DND-41 (cell line): Measurements from ENCODE around the gene BAIAP2L2.
A peak's percentile ranks its signal among the peaks of the same experiment; 100 is the strongest.

Source experiments
- ATAC-seq: fragments of 200-7000 bp; cut with Tn5 transposase; 3 replicates; pipeline ENCODE4 v1.9.1; 2021; ENCODE audit warnings: low read depth; ENCODE audit not compliant: insufficient read depth
- DNase-seq: peaks from one replicate; pipeline ENCODE4 v3.0.0-alpha.2; 2020
- H2AFZ ChIP-seq: 2 replicates; pipeline ENCODE4 v1.6.0; 2012; ENCODE audit warnings: low read depth, low read length
- H3K27ac ChIP-seq: 2 replicates; pipeline ENCODE4 v1.5.1; 2012; ENCODE audit warnings: low read length, inconsistent platforms
- H3K27me3 ChIP-seq: fragments of 200-600 bp; sonication (generic); 2 replicates; pipeline ENCODE4 v1.6.0; 2012; ENCODE audit warnings: low read length, mild to moderate bottlenecking, inconsistent platforms; ENCODE audit not compliant: insufficient read depth, poor library complexity
- H3K36me3 ChIP-seq: 2 replicates; pipeline ENCODE4 v1.5.1; 2012; ENCODE audit warnings: low read length, inconsistent platforms; ENCODE audit not compliant: insufficient read depth
- H3K4me1 ChIP-seq: 2 replicates; pipeline ENCODE4 v1.5.1; 2012; ENCODE audit warnings: mild to moderate bottlenecking, low read length; ENCODE audit not compliant: insufficient read depth
- H3K4me2 ChIP-seq: 2 replicates; pipeline ENCODE4 v1.6.0; 2012; ENCODE audit warnings: mild to moderate bottlenecking, moderate library complexity, low read length, inconsistent platforms; ENCODE audit not compliant: insufficient read depth
- H3K4me3 ChIP-seq, 2 experiments: fragments of 200-600 bp in 1 of 2; shearing (Covaris generic) in 1 of 2; 2 replicates each; pipeline ENCODE4 v1.5.1; 2012 to 2016; ENCODE audit warnings: inconsistent platforms in 2 of 2, low read length in 2 of 2, mild to moderate bottlenecking in 2 of 2, low read depth in 1 of 2, moderate library complexity in 1 of 2
- H3K79me2 ChIP-seq: 2 replicates; pipeline ENCODE4 v1.6.0; 2012; ENCODE audit warnings: low read length, inconsistent platforms; ENCODE audit not compliant: insufficient read depth
- H3K9ac ChIP-seq: 2 replicates; pipeline ENCODE4 v1.6.0; 2012; ENCODE audit warnings: low read depth, mild to moderate bottlenecking, inconsistent platforms, low read length, moderate library complexity
- H3K9me3 ChIP-seq: 2 replicates; pipeline ENCODE4 v1.5.1; 2012; ENCODE audit warnings: low read length, moderate library complexity, mild to moderate bottlenecking, inconsistent platforms; ENCODE audit not compliant: insufficient read depth, severe bottlenecking
- H4K20me1 ChIP-seq: 2 replicates; pipeline ENCODE4 v1.6.0; 2012; ENCODE audit warnings: low read length; ENCODE audit not compliant: insufficient read depth
- EZH2 ChIP-seq: IDR thresholded peaks from 3 replicates; pipeline ENCODE4 v1.6.1; 2012; ENCODE audit warnings: borderline replicate concordance, low read depth, mild to moderate bottlenecking, moderate library complexity, low read length, inconsistent platforms; ENCODE audit not compliant: severe bottlenecking
- TF ChIP-seq, protein P1 (sequence below): IDR thresholded peaks from 2 replicates; pipeline ENCODE4 v1.5.1; 2012; ENCODE audit warnings: borderline replicate concordance, low read length, moderate library complexity, mild to moderate bottlenecking; ENCODE audit not compliant: poor library complexity, severe bottlenecking; ENCODE audit errors: extremely low read depth

The BAIAP2L2 gene

DNA sequence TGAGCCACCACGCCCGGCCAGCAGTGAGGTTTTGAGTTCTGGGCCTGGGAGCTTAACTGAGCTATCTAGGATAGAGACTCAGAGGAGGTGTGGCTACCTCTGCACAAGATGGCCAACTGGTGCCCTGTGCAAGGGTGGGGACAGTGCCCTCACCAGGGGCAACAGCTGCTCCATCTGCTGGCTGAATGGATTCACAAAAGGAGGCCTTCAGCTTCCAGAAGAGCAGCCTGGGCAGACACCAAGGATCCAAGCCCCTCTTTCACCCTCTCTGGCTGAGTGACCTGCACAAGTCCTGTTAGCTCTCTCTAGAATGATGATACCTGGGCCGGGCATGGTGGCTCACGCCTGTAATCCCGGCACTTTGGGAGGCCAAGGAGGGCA, 33.5 kb upstream of the BAIAP2L2 start:
- TF ChIP-seq, protein P1, sequence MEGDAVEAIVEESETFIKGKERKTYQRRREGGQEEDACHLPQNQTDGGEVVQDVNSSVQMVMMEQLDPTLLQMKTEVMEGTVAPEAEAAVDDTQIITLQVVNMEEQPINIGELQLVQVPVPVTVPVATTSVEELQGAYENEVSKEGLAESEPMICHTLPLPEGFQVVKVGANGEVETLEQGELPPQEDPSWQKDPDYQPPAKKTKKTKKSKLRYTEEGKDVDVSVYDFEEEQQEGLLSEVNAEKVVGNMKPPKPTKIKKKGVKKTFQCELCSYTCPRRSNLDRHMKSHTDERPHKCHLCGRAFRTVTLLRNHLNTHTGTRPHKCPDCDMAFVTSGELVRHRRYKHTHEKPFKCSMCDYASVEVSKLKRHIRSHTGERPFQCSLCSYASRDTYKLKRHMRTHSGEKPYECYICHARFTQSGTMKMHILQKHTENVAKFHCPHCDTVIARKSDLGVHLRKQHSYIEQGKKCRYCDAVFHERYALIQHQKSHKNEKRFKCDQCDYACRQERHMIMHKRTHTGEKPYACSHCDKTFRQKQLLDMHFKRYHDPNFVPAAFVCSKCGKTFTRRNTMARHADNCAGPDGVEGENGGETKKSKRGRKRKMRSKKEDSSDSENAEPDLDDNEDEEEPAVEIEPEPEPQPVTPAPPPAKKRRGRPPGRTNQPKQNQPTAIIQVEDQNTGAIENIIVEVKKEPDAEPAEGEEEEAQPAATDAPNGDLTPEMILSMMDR, result peak; percentile 18
- TF ChIP-seq EZH2, result no peak
- no peak overlapping the region for H3K9ac ChIP-seq
- DNase-seq, result no peak

DNA sequence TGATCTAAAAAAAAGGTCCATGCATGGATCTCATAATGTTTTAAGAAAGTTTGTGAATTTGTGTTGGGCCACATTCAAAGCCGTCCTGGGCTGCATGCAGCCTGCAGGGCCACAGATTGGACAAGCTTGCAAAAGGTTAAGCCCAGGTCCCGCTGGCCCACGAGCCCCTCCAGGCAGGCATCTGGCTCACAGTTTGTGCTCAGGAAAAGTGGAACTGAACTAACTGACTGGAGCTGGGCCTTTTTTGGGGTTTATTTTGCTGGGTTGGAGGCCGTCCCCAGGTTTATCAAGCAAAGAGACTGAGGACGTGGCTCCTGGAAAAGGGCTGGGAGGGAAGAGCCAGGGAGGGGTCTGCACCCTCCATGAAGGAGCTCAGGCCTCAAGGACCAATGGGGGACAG, 32.1 kb upstream of the BAIAP2L2 start:
- Histone ChIP-seq H3K27ac (no peak overlapping the region), H3K4me1 (no peaks in the 10 kb centered on the region), H3K36me3 (peaks cover 59% of the 10 kb centered on the region), H4K20me1 (no peaks in the 10 kb centered on the region), H3K79me2 (no peaks in the 10 kb centered on the region), H2AFZ (no peak overlapping the region), H3K9me3 (no peaks in the 10 kb centered on the region), H3K4me3 (no peak overlapping the region), H3K9ac (no peak overlapping the region), H3K4me2 (no peak overlapping the region), H3K27me3 (no peaks in the 10 kb centered on the region)
- TF ChIP-seq, protein P1, result no peak
- TF ChIP-seq EZH2, result no peak
- no peak for ATAC-seq
- no peak for DNase-seq

More for the DNA sequence above, 33.5 kb upstream of the BAIAP2L2 start:
- H4K20me1 ChIP-seq, result no peaks in the 10 kb centered on the region
- H3K4me2 ChIP-seq, result no peak overlapping the region
- H3K36me3 ChIP-seq, result peaks cover 48% of the 10 kb centered on the region
- no peak overlapping the region for H2AFZ ChIP-seq
- no peak overlapping the region for H3K27ac ChIP-seq
- no peaks in the 10 kb centered on the region for H3K79me2 ChIP-seq
- H3K4me1 ChIP-seq, result no peaks in the 10 kb centered on the region
- no peaks in the 10 kb centered on the region for H3K27me3 ChIP-seq
- H3K4me3 ChIP-seq, result no peak overlapping the region
- H3K9me3 ChIP-seq, result no peaks in the 10 kb centered on the region
- ATAC-seq, result no peak

- ATAC-seq (no peak), DNase-seq (no peak)
- Histone ChIP-seq H3K9ac (no peak overlapping the region), H3K4me3 (no peak overlapping the region), H3K27me3 (no peaks in the 10 kb centered on the region), H3K9me3 (no peaks in the 10 kb centered on the region), H3K4me1 (no peaks in the 10 kb centered on the region), H2AFZ (no peak overlapping the region), H3K79me2 (no peaks in the 10 kb centered on the region), H3K27ac (no peak overlapping the region), H3K36me3 (peaks cover 63% of the 10 kb centered on the region), H4K20me1 (no peaks in the 10 kb centered on the region), H3K4me2 (no peak overlapping the region)
- TF ChIP-seq EZH2, result no peak
- TF ChIP-seq, protein P1, result no peak
Measured at GRCh38 chr22:38141217-38141973, 30.9 kb upstream of the BAIAP2L2 start.

DNA sequence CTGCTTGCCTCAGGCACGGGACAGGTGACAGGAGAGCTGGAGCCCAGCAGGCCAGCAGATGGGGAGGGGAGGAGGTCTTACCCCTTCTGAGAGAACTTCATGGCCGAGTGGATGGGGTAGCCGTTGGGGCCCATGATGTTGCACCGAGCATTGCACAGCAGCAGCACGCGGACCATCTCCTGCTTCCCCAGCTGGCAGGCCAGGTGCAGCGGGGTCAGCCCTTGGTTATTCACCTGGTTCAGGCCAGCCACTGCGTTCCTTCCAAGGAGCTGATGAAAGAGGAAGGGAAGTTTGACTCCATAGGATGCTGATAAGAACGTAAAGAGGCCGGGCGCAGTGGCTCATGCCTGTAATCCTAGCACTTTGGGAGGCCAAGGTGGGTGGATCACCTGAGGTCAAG, 29.4 kb upstream of the BAIAP2L2 start:
- Histone ChIP-seq H3K9ac (no peak overlapping the region), H2AFZ (no peak overlapping the region), H3K4me1 (no peaks in the 10 kb centered on the region), H3K4me2 (no peak overlapping the region), H3K27me3 (no peaks in the 10 kb centered on the region), H3K36me3 (peaks cover 65% of the 10 kb centered on the region), H3K79me2 (no peaks in the 10 kb centered on the region), H4K20me1 (peaks cover 3% of the 10 kb centered on the region; the same call in 1 of the 2 replicates), H3K27ac (no peak overlapping the region), H3K4me3 (no peak overlapping the region), H3K9me3 (no peaks in the 10 kb centered on the region)
- DNase-seq (no peak), ATAC-seq (no peak)
- TF ChIP-seq, protein P1, result no peak
- no peak for TF ChIP-seq EZH2
